CD4-positive, alpha-beta T cell (primary cell): ENCODE measurements around the gene ARFGEF3. TPM values are rescaled to one million over a fixed set of nuclear protein-coding genes. Genes with fewer than 3 reads are reported as not detected.

Experiments
- ATAC-seq: fragments of 200-7000 bp; cut with Tn5 transposase; one replicate; pipeline ENCODE4 v1.10.0; 2022; ENCODE audit warnings: mild to moderate bottlenecking; ENCODE audit not compliant: poor library complexity
- CTCF ChIA-PET: fragments of 350-600 bp; sonication (Branson Sonifier 250); formaldehyde crosslinking; loops from one replicate; lab custom pipeline; 2021; ENCODE audit warnings: antibody characterized with exemption, inconsistent platforms; lab: Charles Lee
- POLR2A ChIA-PET: fragments of 350-600 bp; sonication (Branson Sonifier 250); formaldehyde crosslinking; loops from one replicate; lab custom pipeline; 2021; ENCODE audit warnings: antibody characterized with exemption, inconsistent platforms; lab: Charles Lee
- DNase-seq, 14 experiments: peaks; one replicate each; pipeline ENCODE4 v3.0.0-alpha.2; 2013 to 2020; ENCODE audit warnings: mixed read lengths in 2 of 14
- H3K27ac ChIP-seq, 2 donors: one replicate each; pipeline versions ENCODE4 v1.5.1 to v1.7.0; 2013; ENCODE audit warnings: low read length in 2 of 2, low read depth in 1 of 2, mild to moderate bottlenecking in 1 of 2
- H3K27me3 ChIP-seq, 2 experiments: 1 replicate in 1 of 2; 2 replicates in 1 of 2; pipeline versions ENCODE4 v1.6.1 to v1.7.0; 2013; ENCODE audit warnings: low read length in 2 of 2, control low read depth in 1 of 2, mild to moderate bottlenecking in 1 of 2, moderate library complexity in 1 of 2; ENCODE audit not compliant: insufficient read depth in 2 of 2, control insufficient read depth in 1 of 2
- H3K36me3 ChIP-seq: one replicate; pipeline ENCODE4 v1.6.1; 2013; ENCODE audit warnings: low read length, control low read depth; ENCODE audit not compliant: insufficient read depth
- H3K4me1 ChIP-seq: one replicate; pipeline ENCODE4 v1.6.1; 2013; ENCODE audit warnings: low read length, control low read depth; ENCODE audit not compliant: insufficient read depth
- H3K4me3 ChIP-seq: one replicate; pipeline ENCODE4 v1.5.1; 2013; ENCODE audit warnings: mild to moderate bottlenecking, low read length, moderate library complexity
- H3K9me3 ChIP-seq, 2 experiments: 1 replicate in 1 of 2; 2 replicates in 1 of 2; pipeline versions ENCODE4 v1.6.1 to v1.7.0; 2013; ENCODE audit warnings: low read length in 2 of 2, mild to moderate bottlenecking in 2 of 2, control low read depth in 1 of 2, moderate library complexity in 1 of 2; ENCODE audit not compliant: control insufficient read depth in 1 of 2, insufficient read depth in 1 of 2
- H3K27ac Mint-ChIP-seq: one replicate; pipeline ENCODE4 v1.8.0; 2020; ENCODE audit warnings: mixed read lengths
- H3K27me3 Mint-ChIP-seq: one replicate; pipeline ENCODE4 v1.8.0; 2021; ENCODE audit warnings: mixed read lengths
- H3K36me3 Mint-ChIP-seq: one replicate; pipeline ENCODE4 v1.8.0; 2021; ENCODE audit warnings: low read depth, mixed read lengths
- H3K4me1 Mint-ChIP-seq: one replicate; pipeline ENCODE4 v1.8.0; 2021; ENCODE audit warnings: low read depth, mixed read lengths
- H3K4me3 Mint-ChIP-seq: one replicate; pipeline ENCODE4 v1.8.0; 2020; ENCODE audit warnings: mild to moderate bottlenecking, mixed read lengths
- H3K9me3 Mint-ChIP-seq: one replicate; pipeline ENCODE4 v1.8.0; 2020; ENCODE audit warnings: mixed read lengths
- intact Hi-C, 2 experiments: fragments of 100-400 bp; cut with DNase I in 1 of 2; cut with micrococcal nuclease in 1 of 2; formaldehyde crosslinking; loops; one replicate each; pipeline versions ENCODE4 v1.15.1 to v1.9.0; 2023 to 2025; cut with DNase I, micrococcal nuclease
- total RNA-seq, 174 experiments: library from RNA in 2 of 174; stranded (reverse) in 2 of 174; gene quantifications; one replicate each; pipeline ENCODE4 v1.2.3 and lab custom pipeline; 2021 to 2026
- TF ChIP-seq, protein P1 (sequence below): fragments of 200-600 bp; IDR thresholded peaks from one replicate; pipeline ENCODE4 v1.8.0; 2022; ENCODE audit warnings: antibody characterized with exemption, mild to moderate bottlenecking

The ARFGEF3 gene
- total RNA-seq, 2 experiments from 2014 or later, result not detected

- Histone ChIP-seq H3K27me3 (peaks cover under 1 to 7% of the 10 kb centered on the region in 2 experiments), H3K4me1 (no peaks in the 10 kb centered on the region), H3K9me3 (no peaks in the 10 kb centered on the region), H3K36me3 (no peaks in the 10 kb centered on the region), H3K27ac (no peak overlapping the region), H3K4me3 (no peak overlapping the region)
- Mint-ChIP-seq H3K4me1 (no peaks in the 10 kb centered on the region), H3K9me3 (no peaks in the 10 kb centered on the region), H3K27me3 (peaks cover 28% of the 10 kb centered on the region), H3K36me3 (no peaks in the 10 kb centered on the region), H3K4me3 (no peak overlapping the region), H3K27ac (no peak overlapping the region)
- ChIA-PET POLR2A (no interaction called here), CTCF (no interaction called here)
- TF ChIP-seq, protein P1, sequence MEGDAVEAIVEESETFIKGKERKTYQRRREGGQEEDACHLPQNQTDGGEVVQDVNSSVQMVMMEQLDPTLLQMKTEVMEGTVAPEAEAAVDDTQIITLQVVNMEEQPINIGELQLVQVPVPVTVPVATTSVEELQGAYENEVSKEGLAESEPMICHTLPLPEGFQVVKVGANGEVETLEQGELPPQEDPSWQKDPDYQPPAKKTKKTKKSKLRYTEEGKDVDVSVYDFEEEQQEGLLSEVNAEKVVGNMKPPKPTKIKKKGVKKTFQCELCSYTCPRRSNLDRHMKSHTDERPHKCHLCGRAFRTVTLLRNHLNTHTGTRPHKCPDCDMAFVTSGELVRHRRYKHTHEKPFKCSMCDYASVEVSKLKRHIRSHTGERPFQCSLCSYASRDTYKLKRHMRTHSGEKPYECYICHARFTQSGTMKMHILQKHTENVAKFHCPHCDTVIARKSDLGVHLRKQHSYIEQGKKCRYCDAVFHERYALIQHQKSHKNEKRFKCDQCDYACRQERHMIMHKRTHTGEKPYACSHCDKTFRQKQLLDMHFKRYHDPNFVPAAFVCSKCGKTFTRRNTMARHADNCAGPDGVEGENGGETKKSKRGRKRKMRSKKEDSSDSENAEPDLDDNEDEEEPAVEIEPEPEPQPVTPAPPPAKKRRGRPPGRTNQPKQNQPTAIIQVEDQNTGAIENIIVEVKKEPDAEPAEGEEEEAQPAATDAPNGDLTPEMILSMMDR, result no peak
- ATAC-seq, result no peak
- DNase-seq, result no peak
- intact Hi-C loops, result no loop called here
Observed at GRCh38 chr6:138255443-138255842, 93.7 kb downstream of the ARFGEF3 start.

DNA sequence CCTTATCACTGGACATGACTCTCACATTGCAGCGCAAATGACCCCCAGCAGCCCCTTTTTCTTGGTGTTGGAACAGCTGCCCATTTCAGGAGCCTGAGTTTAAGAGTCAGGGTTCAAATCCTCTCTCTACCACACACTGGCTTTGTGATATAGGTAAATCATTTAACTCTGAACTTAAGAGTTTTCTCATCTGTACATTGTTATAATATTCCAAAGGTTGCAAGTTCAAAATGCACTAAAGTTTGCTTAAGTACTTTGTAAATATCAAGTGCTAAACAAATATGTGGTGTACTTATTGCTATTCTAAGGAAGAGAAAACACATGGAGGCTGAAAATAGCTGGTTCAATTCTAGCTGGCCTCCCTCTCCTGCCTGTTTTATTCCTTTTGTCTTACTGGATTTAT, 95.9 kb downstream of the ARFGEF3 start:
- Mint-ChIP-seq H3K4me3 (no peak overlapping the region), H3K9me3 (no peaks in the 10 kb centered on the region), H3K27me3 (peaks cover 28% of the 10 kb centered on the region), H3K4me1 (no peaks in the 10 kb centered on the region), H3K36me3 (no peaks in the 10 kb centered on the region), H3K27ac (no peak overlapping the region)
- TF ChIP-seq, protein P1, result no peak
- Histone ChIP-seq H3K9me3 (no peaks in the 10 kb centered on the region), H3K4me3 (no peak overlapping the region), H3K36me3 (no peaks in the 10 kb centered on the region), H3K27me3 (peaks cover 5 to 7% of the 10 kb centered on the region in 2 experiments), H3K4me1 (no peaks in the 10 kb centered on the region), H3K27ac (no peak overlapping the region)
- DNase-seq (no peak), ATAC-seq (no peak)
- ChIA-PET CTCF (no interaction called here), POLR2A (no interaction called here)
- intact Hi-C loops, result no loop called here

- Histone ChIP-seq H3K36me3 (no peaks in the 10 kb centered on the region), H3K4me1 (no peaks in the 10 kb centered on the region), H3K27ac (no peak overlapping the region), H3K4me3 (no peak overlapping the region), H3K9me3 (no peaks in the 10 kb centered on the region), H3K27me3 (peaks cover 5 to 7% of the 10 kb centered on the region in 2 experiments)
- H3K4me3 Mint-ChIP-seq, result no peak overlapping the region
- peaks cover 28% of the 10 kb centered on the region for H3K27me3 Mint-ChIP-seq
- TF ChIP-seq, protein P1, result no peak
- ChIA-PET POLR2A (no interaction called here), CTCF (no interaction called here)
- no peak for ATAC-seq
- H3K4me1 Mint-ChIP-seq, result no peaks in the 10 kb centered on the region
- no peaks in the 10 kb centered on the region for H3K36me3 Mint-ChIP-seq
- no peaks in the 10 kb centered on the region for H3K9me3 Mint-ChIP-seq
- H3K27ac Mint-ChIP-seq, result no peak overlapping the region
- intact Hi-C loops, result no loop called here
- no peak for DNase-seq
Observed at GRCh38 chr6:138258197-138258596, 96.5 kb downstream of the ARFGEF3 start.
